KG1 (cell line): ENCODE results near the gene SLC27A4.
A peak's percentile ranks its signal among the peaks of the same experiment; 100 is the strongest.

Source experiments
- DNase-seq: peaks from one replicate; lab custom pipeline; 2025; lab: John Stamatoyannopoulos, UW

SLC27A4 gene

GRCh38 chr9:128339761-128340690, at the start of gene SLC27A4:
TSS of gene SLC27A4 (plus strand) at chr9:128340527. CDS start at chr9:128343133, 2,606 bp downstream.
- DNase-seq = peak; percentile 55

GRCh38 chr9:128292009-128292408, 48.3 kb upstream of the SLC27A4 start:
- DNase-seq = no peak

- no peak for DNase-seq
Measured at GRCh38 chr9:128293091-128293490, 47.2 kb upstream of the SLC27A4 start.

- DNase-seq = no peak
Measured at GRCh38 chr9:128294142-128294541, 46.2 kb upstream of the SLC27A4 start.

- no peak for DNase-seq
Measured at GRCh38 chr9:128296340-128297220, 43.7 kb upstream of the SLC27A4 start.

GRCh38 chr9:128297221-128297773, 43.0 kb upstream of the SLC27A4 start:
- DNase-seq = no peak

- DNase-seq = no peak
Measured at GRCh38 chr9:128298535-128299482, 41.5 kb upstream of the SLC27A4 start.

- DNase-seq = no peak
Measured at GRCh38 chr9:128304136-128304970, 36.0 kb upstream of the SLC27A4 start.

- DNase-seq = no peak
Measured at GRCh38 chr9:128304971-128305288, 35.4 kb upstream of the SLC27A4 start.

GRCh38 chr9:128309551-128309950, 30.8 kb upstream of the SLC27A4 start:
- DNase-seq = no peak

GRCh38 chr9:128310461-128310860, 29.9 kb upstream of the SLC27A4 start:
- DNase-seq = no peak

- DNase-seq = no peak
Measured at GRCh38 chr9:128314697-128315096, 25.6 kb upstream of the SLC27A4 start.

- DNase-seq = no peak
Measured at GRCh38 chr9:128316421-128316820, 23.9 kb upstream of the SLC27A4 start.

GRCh38 chr9:128317629-128318028, 22.7 kb upstream of the SLC27A4 start:
- no peak for DNase-seq

GRCh38 chr9:128321343-128321742, 19.0 kb upstream of the SLC27A4 start:
- no peak for DNase-seq

GRCh38 chr9:128321879-128322403, 18.4 kb upstream of the SLC27A4 start:
- no peak for DNase-seq

GRCh38 chr9:128322404-128323211, 17.7 kb upstream of the SLC27A4 start, which contains the start of the genes COQ4 and TRUB2:
TSS of gene COQ4 (plus strand) at chr9:128322839. CDS start at chr9:128322859, 20 bp downstream.
TSS of gene TRUB2 (minus strand) at chr9:128322447. CDS start at chr9:128322408, 39 bp downstream.
- DNase-seq = peak; percentile 98

- no peak for DNase-seq
Measured at GRCh38 chr9:128323212-128323730, 17.1 kb upstream of the SLC27A4 start.

- no peak for DNase-seq
Measured at GRCh38 chr9:128323791-128324190, 16.5 kb upstream of the SLC27A4 start.
